Hypothalamus (tissue), 51 donors: Measurements from ENCODE around the gene GAB2.
A peak's percentile ranks its signal among the peaks of the same experiment; 100 is the strongest.

Experiments used
- DNase-seq, 51 donors: peaks; one replicate each; lab custom pipeline; 2025; lab: John Stamatoyannopoulos, UW

Gene GAB2

GRCh38 chr11:78213526-78214330, 203.9 kb downstream of the GAB2 start:
- DNase-seq = no peak

DNA sequence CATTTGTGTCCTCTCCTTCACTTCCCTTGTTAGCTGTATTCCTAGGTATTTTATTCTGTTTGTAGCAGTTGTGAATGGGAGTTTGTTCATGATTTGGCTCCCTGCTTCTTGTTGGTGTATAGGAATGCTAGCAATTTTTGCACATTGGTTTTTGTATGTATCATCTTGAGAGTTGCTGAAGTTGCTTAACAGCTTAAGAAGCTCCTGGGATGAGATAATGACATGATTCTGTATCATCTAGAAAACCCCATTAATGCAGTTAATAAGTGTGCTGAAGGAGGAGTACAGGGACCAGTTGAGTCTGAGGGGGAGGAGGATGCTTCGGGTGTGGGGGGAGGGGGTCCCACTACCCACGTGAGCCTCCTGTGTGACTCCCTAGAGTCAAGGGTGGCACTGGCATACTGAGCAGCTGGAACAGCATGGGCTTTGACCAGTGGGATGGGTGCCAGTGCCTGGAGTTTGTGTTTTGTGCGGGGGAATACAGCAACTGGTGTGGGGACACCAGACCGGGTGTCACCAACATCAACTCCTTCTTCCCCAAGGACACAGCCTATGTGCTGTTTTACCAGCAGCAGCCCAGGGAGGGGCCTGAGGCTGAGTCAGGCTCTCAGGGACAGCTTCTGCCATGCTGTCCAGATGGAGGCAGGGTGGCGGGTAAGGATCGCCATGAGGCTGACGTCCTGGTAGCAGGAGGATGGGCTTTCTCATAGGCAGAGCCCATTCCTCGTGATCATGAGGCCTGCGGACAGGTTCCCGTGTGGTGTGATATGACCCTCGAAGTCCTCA, 204.8 kb downstream of the GAB2 start:
- peak in 25 of 51 donors; percentile 18 to 68 (median 29) for DNase-seq

DNA sequence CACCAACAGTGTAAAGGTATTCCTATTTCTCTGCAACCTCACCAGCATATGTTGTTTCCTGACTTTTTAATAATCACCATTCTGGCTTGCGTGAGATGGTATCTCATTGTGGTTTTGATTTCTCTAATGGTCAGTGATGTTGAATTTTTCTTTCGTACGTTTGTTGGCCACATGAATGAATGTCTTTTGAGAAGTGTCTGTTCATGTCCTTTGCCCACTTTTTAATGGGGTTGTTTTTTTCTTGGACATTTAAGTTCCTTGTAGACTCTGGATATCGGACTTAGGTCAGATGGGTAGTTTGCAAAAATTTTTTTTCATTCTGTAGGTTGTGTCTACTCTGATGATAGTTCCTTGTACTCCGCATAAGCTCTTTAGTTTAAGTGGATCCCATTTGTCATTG, 206.1 kb downstream of the GAB2 start:
- DNase-seq = no peak

DNA sequence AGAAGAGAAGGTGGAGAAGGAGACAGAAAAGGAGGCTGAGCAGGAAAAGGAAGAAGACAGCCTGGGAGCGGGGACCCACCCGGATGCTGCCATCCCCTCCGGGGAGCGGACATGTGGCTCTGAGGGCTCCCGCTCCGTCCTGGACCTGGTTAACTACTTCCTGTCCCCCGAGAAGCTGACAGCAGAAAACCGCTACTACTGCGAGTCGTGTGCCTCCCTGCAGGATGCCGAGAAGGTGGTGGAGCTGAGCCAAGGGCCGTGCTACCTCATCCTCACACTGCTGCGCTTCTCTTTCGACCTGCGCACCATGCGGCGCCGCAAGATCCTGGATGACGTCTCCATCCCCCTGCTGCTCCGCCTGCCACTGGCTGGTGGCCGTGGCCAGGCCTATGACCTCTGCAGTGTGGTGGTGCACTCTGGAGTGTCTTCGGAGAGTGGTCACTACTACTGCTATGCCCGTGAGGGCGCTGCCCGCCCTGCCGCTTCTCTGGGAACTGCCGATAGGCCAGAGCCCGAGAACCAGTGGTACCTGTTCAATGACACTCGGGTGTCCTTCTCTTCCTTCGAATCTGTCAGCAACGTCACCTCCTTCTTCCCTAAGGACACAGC, 207.5 kb downstream of the GAB2 start:
- no peak for DNase-seq

DNA sequence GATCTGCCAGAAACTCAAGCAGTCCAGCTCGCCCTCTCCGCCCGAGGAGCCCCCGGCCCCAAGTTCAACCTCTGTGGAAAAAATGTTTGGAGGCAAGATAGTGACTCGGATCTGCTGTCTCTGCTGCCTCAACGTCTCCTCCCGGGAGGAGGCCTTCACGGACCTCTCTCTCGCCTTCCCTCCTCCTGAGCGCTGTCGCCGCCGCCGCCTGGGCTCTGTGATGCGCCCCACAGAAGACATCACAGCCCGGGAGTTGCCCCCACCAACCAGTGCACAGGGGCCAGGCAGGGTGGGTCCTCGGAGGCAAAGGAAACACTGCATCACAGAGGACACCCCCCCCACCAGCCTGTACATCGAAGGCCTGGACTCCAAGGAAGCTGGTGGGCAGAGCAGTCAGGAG, 208.1 kb downstream of the GAB2 start:
- no peak for DNase-seq

DNA sequence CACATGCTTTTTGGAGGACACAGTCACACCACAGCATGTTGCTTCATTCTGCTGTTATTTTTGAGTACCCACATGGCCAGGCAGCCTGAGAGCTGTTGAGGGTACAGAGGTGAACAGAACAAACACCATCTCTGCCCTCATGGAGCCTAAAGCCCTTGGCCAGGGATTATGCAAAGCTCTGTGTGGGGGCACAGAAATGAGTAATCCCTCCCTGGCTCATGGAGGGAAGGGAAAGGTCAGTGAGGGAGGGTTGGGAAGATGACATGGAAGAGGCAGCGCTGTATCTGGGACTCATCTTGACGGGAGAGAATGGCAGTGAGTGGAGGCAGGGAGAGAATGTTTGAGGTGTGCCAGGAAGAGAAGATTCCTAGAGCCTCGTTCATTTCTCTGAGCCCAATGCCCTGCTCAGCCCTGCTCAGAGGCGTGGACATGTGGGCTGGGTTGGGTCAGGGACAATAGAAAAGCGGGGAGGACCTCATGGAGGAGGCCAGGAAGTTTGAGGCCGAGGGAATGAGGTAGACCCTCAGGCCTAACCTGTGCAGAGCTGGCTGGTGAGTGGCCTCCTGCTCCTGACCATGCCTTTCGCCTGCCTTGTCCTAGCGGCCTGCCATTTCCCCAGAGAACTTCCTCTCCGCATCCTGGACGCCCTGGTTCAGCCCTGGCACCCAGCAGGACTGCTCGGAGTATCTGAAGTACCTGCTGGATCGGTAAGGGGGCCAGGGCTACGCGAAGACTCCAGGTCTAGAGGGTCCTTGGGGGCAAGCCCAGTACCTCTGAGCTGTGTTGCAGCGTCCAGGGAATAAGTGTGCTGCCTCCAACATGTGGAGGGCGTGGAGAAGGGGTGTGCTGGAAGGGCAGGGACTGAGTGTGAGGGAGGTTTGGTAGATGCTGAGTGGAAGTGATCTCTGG, 209.1 kb downstream of the GAB2 start:
- no peak for DNase-seq

GRCh38 chr11:78207532-78208256, 209.9 kb downstream of the GAB2 start:
- DNase-seq = no peak

GRCh38 chr11:78205691-78206090, 211.9 kb downstream of the GAB2 start:
- DNase-seq = no peak

DNA sequence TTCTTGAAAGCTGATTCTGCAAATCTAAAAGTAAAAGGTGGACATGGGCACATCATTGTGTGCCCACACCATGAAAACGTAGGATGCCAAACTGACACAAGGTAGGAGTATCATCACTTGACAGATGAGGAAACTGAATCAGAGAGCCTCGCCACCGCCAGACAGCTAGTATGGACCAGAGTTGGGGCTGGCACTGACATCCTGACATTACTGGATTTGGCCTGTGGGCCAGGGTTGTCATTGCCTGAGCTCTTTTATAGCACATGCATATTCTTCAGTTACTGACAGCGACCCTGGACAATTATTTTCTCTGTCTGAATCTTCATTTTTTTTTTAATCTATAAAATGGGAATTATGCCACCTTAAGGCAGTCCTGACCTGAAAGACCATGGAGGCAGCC, 212.4 kb downstream of the GAB2 start:
- no peak for DNase-seq

- no peak for DNase-seq
Measured at GRCh38 chr11:78203184-78203583, 214.4 kb downstream of the GAB2 start.

GRCh38 chr11:78202733-78203167, 214.9 kb downstream of the GAB2 start:
- no peak for DNase-seq

- DNase-seq = no peak
Measured at GRCh38 chr11:78201096-78201818, 216.4 kb downstream of the GAB2 start.

- DNase-seq = no peak
Measured at GRCh38 chr11:78200553-78200952, 217.1 kb downstream of the GAB2 start.

DNA sequence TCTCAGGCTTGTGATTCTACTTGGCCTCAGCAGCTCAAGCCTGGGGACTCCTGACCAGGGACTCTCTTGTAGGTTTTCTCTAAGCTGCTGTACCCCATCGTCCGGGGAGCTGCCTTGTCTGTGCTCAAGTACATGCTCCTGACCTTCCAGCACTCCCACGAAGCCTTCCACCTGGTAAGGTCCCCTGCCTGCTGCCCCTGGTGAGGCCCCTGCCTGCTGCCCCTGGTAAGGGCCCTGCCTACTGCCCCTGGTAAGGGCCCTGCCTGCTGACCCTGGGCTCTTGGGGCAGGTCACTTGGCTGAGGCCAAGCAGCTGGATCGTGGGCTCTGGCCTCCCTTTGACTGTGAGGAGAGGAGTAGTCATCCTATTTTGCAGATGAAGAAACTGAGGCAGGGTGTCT, 217.6 kb downstream of the GAB2 start:
- no peak for DNase-seq

DNA sequence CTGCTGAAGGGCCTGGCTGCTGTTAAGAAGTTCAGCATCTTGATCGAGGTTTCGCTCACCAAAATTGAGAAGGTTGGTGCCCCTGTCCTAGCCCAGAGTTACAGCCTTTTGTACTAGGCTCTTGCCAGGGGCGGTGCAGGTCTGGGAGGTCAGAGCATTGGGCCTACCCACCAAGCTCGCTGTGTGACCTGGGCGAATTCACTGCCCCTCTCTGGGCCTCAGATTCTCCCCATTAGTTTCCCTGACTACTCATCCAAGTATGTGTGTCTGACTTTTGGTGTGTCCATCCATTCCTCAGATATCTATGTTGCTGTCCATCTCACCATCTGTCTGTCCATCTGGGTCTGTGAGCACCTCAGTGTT, 218.0 kb downstream of the GAB2 start:
- no peak for DNase-seq

GRCh38 chr11:78199015-78199652, 218.5 kb downstream of the GAB2 start:
- DNase-seq = no peak

DNA sequence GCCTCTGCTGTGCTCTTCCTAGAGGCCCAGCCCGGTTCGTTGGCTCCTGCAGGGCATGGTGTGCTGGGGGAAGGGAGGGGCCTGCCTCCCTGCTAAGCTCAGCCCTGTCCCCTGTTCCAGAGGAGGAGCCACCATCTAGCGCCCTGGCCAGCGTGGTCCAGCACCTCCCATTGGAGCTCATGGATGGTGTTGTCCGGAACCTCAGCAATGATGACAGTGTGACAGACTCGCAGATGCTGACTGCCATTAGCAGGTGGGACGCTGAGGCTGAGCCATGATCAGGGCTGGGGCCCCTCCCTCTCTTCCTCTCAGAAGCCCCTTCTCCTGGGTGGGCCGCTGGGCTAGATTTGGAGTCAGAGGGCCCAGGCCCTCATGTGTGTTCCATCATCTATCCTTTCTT, 219.8 kb downstream of the GAB2 start:
- DNase-seq = no peak

DNA sequence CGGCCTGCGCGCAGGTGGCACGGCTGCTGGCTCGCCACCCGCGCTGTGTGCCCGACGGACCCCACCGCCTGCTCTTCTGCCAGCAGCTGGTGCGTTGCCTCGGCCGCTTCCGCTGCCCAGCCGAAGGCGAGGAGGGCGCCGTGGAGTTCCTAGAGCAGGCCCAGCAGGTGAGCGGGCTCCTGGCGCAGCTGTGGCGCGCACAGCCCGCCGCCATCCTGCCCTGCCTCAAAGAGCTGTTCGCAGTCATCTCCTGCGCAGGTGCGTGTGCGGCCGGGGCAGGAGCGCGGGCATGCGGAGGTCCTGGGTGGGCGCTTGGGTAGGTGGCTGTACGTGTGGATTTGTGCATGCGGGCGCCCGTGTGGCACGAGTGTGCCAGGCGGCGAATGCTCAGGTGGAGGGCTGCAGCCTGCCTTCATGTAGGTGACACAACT, 220.9 kb downstream of the GAB2 start:
- DNase-seq = no peak
